Measurements from ENCODE around the gene MBNL2.

DNA sequence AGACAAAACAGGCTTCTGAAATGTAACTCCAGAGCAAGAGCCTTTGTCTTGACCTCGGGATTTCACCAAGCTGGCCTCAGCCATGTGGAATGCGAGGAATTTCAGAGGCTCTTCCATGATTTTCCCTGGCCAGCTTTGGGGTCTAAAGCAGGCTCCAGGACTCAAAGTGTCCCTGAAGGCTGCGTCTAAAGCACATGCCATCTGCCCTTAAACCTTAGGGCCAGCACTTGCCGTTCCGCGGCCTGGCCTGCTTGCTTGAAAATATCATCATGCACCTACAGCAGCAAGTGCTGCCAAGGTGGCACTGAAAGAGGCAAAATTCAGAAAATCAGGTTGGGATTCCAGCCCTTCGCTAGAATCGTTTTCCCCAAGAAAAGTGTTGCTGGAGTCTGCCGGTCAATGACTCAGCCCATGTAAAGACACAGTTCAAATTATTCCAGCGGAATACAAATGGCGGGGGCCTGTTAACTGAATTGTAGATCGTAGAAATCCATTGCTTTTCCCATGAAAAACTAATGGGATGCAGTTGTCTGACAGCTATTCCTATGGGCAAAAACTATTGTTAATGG, 106.2 kb downstream of the MBNL2 start:
- TF ChIP-seq CTCF (IDR thresholded peaks at IDR 0.05; ENCODE audit: low read length) (no peak), EZH2 (optimal IDR thresholded peaks at IDR 0.05; ENCODE audit: low read depth, low read length) (no peak), EZH2phosphoT487 (IDR thresholded peaks at IDR 0.05; ENCODE audit: low read length) (no peak)

Data from MM.1S (cell line).